ENCODE data around the gene DIP2C.

Gene DIP2C

GRCh38 chr10:593421-593820 is 96.0 kb downstream of the DIP2C start:
- CTCF ChIA-PET, result no interaction called here

GRCh38 chr10:593016-593415 is 96.5 kb downstream of the DIP2C start:
- ChIA-PET POLR2A (no interaction called here), CTCF (interaction anchor here (0.6 kb wide), 1 partner anchor 80 kb away, joined by 3 read pairs; no protein-coding TSS in a partner anchor)

More at GRCh38 chr10:593421-593820, 96.0 kb downstream of the DIP2C start:
- no peak for DNase-seq (ENCODE audit: extremely low spot score)
- POLR2A ChIA-PET, result no interaction called here
- TF ChIP-seq L3MBTL2 (conservative IDR thresholded peaks at IDR 0.05) (no peak), SUZ12 (IDR thresholded peaks at IDR 0.05) (no peak), FOXM1 (IDR thresholded peaks at IDR 0.05; ENCODE audit: borderline replicate concordance) (no peak), ZNF384 (IDR thresholded peaks at IDR 0.05) (no peak), SP1 (IDR thresholded peaks at IDR 0.05) (no peak)

GRCh38 chr10:591646-592045 is 97.8 kb downstream of the DIP2C start:
- TF ChIP-seq SUZ12 (IDR thresholded peaks at IDR 0.05) (no peak), HDGF (IDR thresholded peaks at IDR 0.05; ENCODE audit: borderline replicate concordance) (no peak), BHLHE40 (IDR thresholded peaks at IDR 0.05; ENCODE audit: borderline replicate concordance) (no peak)
- ChIA-PET POLR2A (no interaction called here), CTCF (no interaction called here)
- no peak for DNase-seq (ENCODE audit: extremely low spot score)

More at GRCh38 chr10:593016-593415, 96.5 kb downstream of the DIP2C start:
- DNase-seq (ENCODE audit: extremely low spot score), result no peak
- no peak for TF ChIP-seq LEF1 (IDR thresholded peaks at IDR 0.05; ENCODE audit: borderline replicate concordance)
- TF ChIP-seq NFRKB (IDR thresholded peaks at IDR 0.05), result no peak
- TF ChIP-seq FOXA1 (IDR thresholded peaks at IDR 0.05), result no peak
- TF ChIP-seq PKNOX1 (IDR thresholded peaks at IDR 0.05), result no peak
- TF ChIP-seq ARNT (IDR thresholded peaks at IDR 0.05), result no peak
- TF ChIP-seq CTBP1 (IDR thresholded peaks at IDR 0.05; ENCODE audit: borderline replicate concordance), result no peak
- TF ChIP-seq FOXM1 (IDR thresholded peaks at IDR 0.05; ENCODE audit: borderline replicate concordance), result no peak
- TF ChIP-seq ELF4 (IDR thresholded peaks at IDR 0.05), result no peak
- no peak for TF ChIP-seq BHLHE40 (IDR thresholded peaks at IDR 0.05; ENCODE audit: borderline replicate concordance)
- TF ChIP-seq TARDBP (IDR thresholded peaks at IDR 0.05), result no peak
- no peak for TF ChIP-seq L3MBTL2 (conservative IDR thresholded peaks at IDR 0.05)
- no peak for TF ChIP-seq SUZ12 (IDR thresholded peaks at IDR 0.05)
- TF ChIP-seq FOXK2 (IDR thresholded peaks at IDR 0.05), result no peak
- TF ChIP-seq HDGF (IDR thresholded peaks at IDR 0.05; ENCODE audit: borderline replicate concordance), result no peak
- no peak for TF ChIP-seq ZNF384 (IDR thresholded peaks at IDR 0.05)
- no peak for TF ChIP-seq SP1 (IDR thresholded peaks at IDR 0.05)

GRCh38 chr10:590721-591120 is 98.7 kb downstream of the DIP2C start:
- ChIA-PET POLR2A (no interaction called here), CTCF (no interaction called here)
- DNase-seq (ENCODE audit: extremely low spot score), result no peak
- TF ChIP-seq PKNOX1 (IDR thresholded peaks at IDR 0.05), result no peak
- TF ChIP-seq ZNF384 (IDR thresholded peaks at IDR 0.05), result no peak
- no peak for TF ChIP-seq ARNT (IDR thresholded peaks at IDR 0.05)
- TF ChIP-seq SP1 (IDR thresholded peaks at IDR 0.05), result no peak
- no peak for TF ChIP-seq FOXK2 (IDR thresholded peaks at IDR 0.05)
- TF ChIP-seq TARDBP (IDR thresholded peaks at IDR 0.05), result no peak
- no peak for TF ChIP-seq FOXA1 (IDR thresholded peaks at IDR 0.05)
- no peak for TF ChIP-seq NFRKB (IDR thresholded peaks at IDR 0.05)
- no peak for TF ChIP-seq SUZ12 (IDR thresholded peaks at IDR 0.05)
- no peak for TF ChIP-seq BHLHE40 (IDR thresholded peaks at IDR 0.05; ENCODE audit: borderline replicate concordance)
- TF ChIP-seq HDGF (IDR thresholded peaks at IDR 0.05; ENCODE audit: borderline replicate concordance), result no peak
- no peak for TF ChIP-seq ELF4 (IDR thresholded peaks at IDR 0.05)
- no peak for TF ChIP-seq CTBP1 (IDR thresholded peaks at IDR 0.05; ENCODE audit: borderline replicate concordance)
- TF ChIP-seq FOXM1 (IDR thresholded peaks at IDR 0.05; ENCODE audit: borderline replicate concordance), result no peak
- TF ChIP-seq LEF1 (IDR thresholded peaks at IDR 0.05; ENCODE audit: borderline replicate concordance), result no peak
- no peak for TF ChIP-seq L3MBTL2 (conservative IDR thresholded peaks at IDR 0.05)

GRCh38 chr10:589961-590680 is 99.3 kb downstream of the DIP2C start:
- CTCF ChIA-PET, result no interaction called here
- DNase-seq (ENCODE audit: extremely low spot score), result no peak
- POLR2A ChIA-PET, result no interaction called here
- TF ChIP-seq SUZ12 (IDR thresholded peaks at IDR 0.05), result no peak
- TF ChIP-seq TARDBP (IDR thresholded peaks at IDR 0.05), result no peak
- TF ChIP-seq L3MBTL2 (conservative IDR thresholded peaks at IDR 0.05), result no peak
- TF ChIP-seq ZNF384 (IDR thresholded peaks at IDR 0.05), result no peak
- TF ChIP-seq HDGF (IDR thresholded peaks at IDR 0.05; ENCODE audit: borderline replicate concordance), result no peak

- ChIA-PET CTCF (interaction anchor here (0.5 kb wide), 1 partner anchor 572 kb away, joined by 9 read pairs; no protein-coding TSS in a partner anchor), POLR2A (no interaction called here)
- DNase-seq (ENCODE audit: extremely low spot score), result no peak
- no peak for TF ChIP-seq TARDBP (IDR thresholded peaks at IDR 0.05)
- no peak for TF ChIP-seq NFRKB (IDR thresholded peaks at IDR 0.05)
- no peak for TF ChIP-seq FOXM1 (IDR thresholded peaks at IDR 0.05; ENCODE audit: borderline replicate concordance)
Measured at GRCh38 chr10:588246-589165, 101.0 kb downstream of the DIP2C start.

- TF ChIP-seq BHLHE40 (IDR thresholded peaks at IDR 0.05; ENCODE audit: borderline replicate concordance) (no peak), TARDBP (IDR thresholded peaks at IDR 0.05) (no peak), HDGF (IDR thresholded peaks at IDR 0.05; ENCODE audit: borderline replicate concordance) (no peak), FOXK2 (IDR thresholded peaks at IDR 0.05) (no peak), ARNT (IDR thresholded peaks at IDR 0.05) (no peak), L3MBTL2 (conservative IDR thresholded peaks at IDR 0.05) (no peak), CTBP1 (IDR thresholded peaks at IDR 0.05; ENCODE audit: borderline replicate concordance) (no peak), FOXM1 (IDR thresholded peaks at IDR 0.05; ENCODE audit: borderline replicate concordance) (no peak)
- CTCF ChIA-PET, result no interaction called here
- DNase-seq (ENCODE audit: extremely low spot score), result no peak
- POLR2A ChIA-PET, result no interaction called here
Measured at GRCh38 chr10:586716-587115, 102.8 kb downstream of the DIP2C start.

Measured in HEK293T (cell line).